Adrenal gland (tissue), 12 donors: Measurements from ENCODE around the gene MRPS22. TPM values are rescaled to one million over a fixed set of nuclear protein-coding genes. Genes with fewer than 3 reads are reported as not detected.

Experiments used
- DNase-seq, 7 donors: peaks; one replicate each; pipeline ENCODE4 v3.0.0-alpha.2; 2019 to 2020
- H3K27ac ChIP-seq, 5 donors: fragments of 200-600 bp; sonication (generic) in 4 of 5; 1 replicate in 3 of 5; 2 replicates in 2 of 5; pipeline versions ENCODE4 v1.5.1 to v1.8.0; 2016 to 2020; ENCODE audit warnings: mild to moderate bottlenecking in 1 of 5
- H3K27me3 ChIP-seq: fragments of 200-600 bp; 2 replicates; pipeline ENCODE4 v1.8.0; 2021
- H3K36me3 ChIP-seq, 2 donors: fragments of 200-600 bp; replicated peaks in 1 of 2; 1 replicate in 1 of 2; 2 replicates in 1 of 2; pipeline versions ENCODE4 v1.5.1 to v1.8.0; 2018 to 2022
- H3K4me1 ChIP-seq, 2 donors: fragments of 200-600 bp; replicated peaks in 1 of 2; 1 replicate in 1 of 2; 2 replicates in 1 of 2; pipeline versions ENCODE4 v1.5.1 to v1.8.0; 2018 to 2021
- H3K4me3 ChIP-seq, 4 donors: fragments of 200-600 bp; sonication (generic) in 3 of 4; one replicate each; pipeline ENCODE4 v1.5.1; 2016 to 2018
- H3K9me3 ChIP-seq, 3 donors: fragments of 200-600 bp; sonication (generic) in 1 of 3; replicated peaks in 1 of 3; 1 replicate in 2 of 3; 2 replicates in 1 of 3; pipeline versions ENCODE4 v1.5.1 to v1.8.0; 2016 to 2021
- POLR2A ChIP-seq, 2 donors: fragments of 450-650 bp; IDR thresholded peaks; one replicate each; pipeline ENCODE4 v1.6.1; 2017; ENCODE audit warnings: antibody characterized with exemption in 2 of 2, mild to moderate bottlenecking in 2 of 2, moderate library complexity in 1 of 2
- WGBS, 4 donors: extraction: QIAGEN DNeasy Blood & Tissue Kit in 2 of 4; methylation state at CpG; one replicate each; pipeline versions ENCODE4 v1.1.5 to v1.1.7; 2013 to 2017; 5-methylcytosine and 5-hydroxymethylcytosine counted together
- intact Hi-C, 2 donors: fragments of 100-400 bp; cut with DNase I; formaldehyde crosslinking; loops; one replicate each; pipeline versions ENCODE4 v1.14.1 to v1.15.0; 2022 to 2023
- polyA plus RNA-seq, 3 donors: library from polyadenylated mRNA; stranded (reverse); fragments of 200-250 nt in 2 of 3; fragments of 350-450 nt in 1 of 3; fragmentation: Illumina TruSeq in 1 of 3; extraction: RNeasy Lipid Tissue Mini Kit (QIAGEN cat#74804) in 1 of 3; gene quantifications; one replicate each; pipeline ENCODE4 v1.2.3, GENCODE V29; 2013 to 2014
- total RNA-seq, 9 donors: library from RNA; depleted of rRNA in 4 of 9; stranded (reverse); fragments of >200 nt in 4 of 9; fragments of 120-200 nt in 1 of 9; fragmentation: NEBNext Ultra II Directional in 1 of 9; extraction: Animal tissue kit (Norgen Biotek cat#: 25700) in 1 of 9; gene quantifications; one replicate each; pipeline versions ENCODE4 v1.1.0 to v1.2.4, GENCODE V29; 2013 to 2023
- TF ChIP-seq, protein P1 (sequence below), 6 experiments: fragments of 450-650 bp in 4 of 6; fragments of 200-600 bp in 2 of 6; sonication (generic) in 1 of 6; IDR thresholded peaks; 1 replicate in 5 of 6; 2 replicates in 1 of 6; pipeline versions ENCODE4 v1.5.1 to v1.8.0; 2016 to 2021; ENCODE audit warnings: antibody characterized with exemption in 6 of 6, mild to moderate bottlenecking in 2 of 6, moderate library complexity in 1 of 6
- donor health status: healthy with polysubstance abuse.
- donor health status: Bipolar disorder and iron deficiency.
- donor health status: DM: yes; HTN: yes; CAD: no.
- donor health status: DM: no; HTN: no; CAD: no.
- donor health status: DM: no; HTN: no; CAD: no.
- donor health status: DM: yes; HTN: yes; CAD: no.

MRPS22 gene
- total and polyA plus RNA-seq, 12 donors: 50.7 to 213 (median 95.5) TPM

DNA sequence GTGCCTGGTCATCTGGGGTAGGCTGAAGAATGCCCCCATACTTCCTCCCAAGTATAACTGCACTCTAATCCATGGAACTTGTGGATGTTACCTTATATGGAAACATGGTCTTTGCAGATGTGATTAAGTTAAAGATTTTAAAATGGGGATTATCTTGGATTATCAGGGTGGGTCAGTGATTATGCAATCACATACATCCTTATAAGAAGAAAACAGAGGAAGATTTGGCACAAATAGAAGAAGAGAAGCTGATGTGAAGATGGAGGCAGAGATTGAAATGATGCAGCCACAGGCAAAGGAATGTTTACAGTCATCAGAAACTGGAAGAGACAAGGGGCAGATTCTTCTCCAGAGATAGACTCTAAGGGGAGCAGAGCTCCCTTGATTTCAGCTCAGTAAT lies 1.8 kb upstream of the MRPS22 start:
- no peaks in the 10 kb centered on the region for H3K27me3 ChIP-seq

DNA sequence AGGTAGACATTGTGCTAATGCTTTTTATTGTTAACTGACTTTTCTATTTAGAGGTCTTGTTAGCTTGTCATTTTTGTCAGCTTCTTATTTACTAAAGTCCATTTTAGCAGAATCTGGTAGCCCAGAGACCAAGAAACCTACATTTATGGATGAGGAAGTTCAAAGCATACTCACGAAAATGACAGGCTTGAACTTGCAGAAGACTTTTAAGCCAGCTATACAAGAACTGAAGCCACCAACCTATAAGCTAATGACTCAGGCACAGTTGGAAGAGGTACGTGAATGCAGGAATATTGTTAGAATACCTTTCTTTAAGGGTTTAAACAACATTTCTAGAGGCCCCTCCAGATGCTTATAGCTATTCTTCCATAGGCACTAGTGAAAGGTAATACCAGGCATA lies 3.0 kb downstream of the MRPS22 start:
- H3K36me3 ChIP-seq: peaks cover 0 to 51% of the 10 kb centered on the region in 2 donors
- no peak overlapping the region for H3K27ac ChIP-seq
- H3K4me3 ChIP-seq: no peak overlapping the region
- 79 to 81% (median 80%) methylated on average over 2 of the region's 2 CpGs for WGBS, 4 donors
- intact Hi-C loops: no loop called here
- DNase-seq: no peak
- peaks cover 13 to 28% of the 10 kb centered on the region in 2 donors for H3K4me1 ChIP-seq
- TF ChIP-seq, protein P1, sequence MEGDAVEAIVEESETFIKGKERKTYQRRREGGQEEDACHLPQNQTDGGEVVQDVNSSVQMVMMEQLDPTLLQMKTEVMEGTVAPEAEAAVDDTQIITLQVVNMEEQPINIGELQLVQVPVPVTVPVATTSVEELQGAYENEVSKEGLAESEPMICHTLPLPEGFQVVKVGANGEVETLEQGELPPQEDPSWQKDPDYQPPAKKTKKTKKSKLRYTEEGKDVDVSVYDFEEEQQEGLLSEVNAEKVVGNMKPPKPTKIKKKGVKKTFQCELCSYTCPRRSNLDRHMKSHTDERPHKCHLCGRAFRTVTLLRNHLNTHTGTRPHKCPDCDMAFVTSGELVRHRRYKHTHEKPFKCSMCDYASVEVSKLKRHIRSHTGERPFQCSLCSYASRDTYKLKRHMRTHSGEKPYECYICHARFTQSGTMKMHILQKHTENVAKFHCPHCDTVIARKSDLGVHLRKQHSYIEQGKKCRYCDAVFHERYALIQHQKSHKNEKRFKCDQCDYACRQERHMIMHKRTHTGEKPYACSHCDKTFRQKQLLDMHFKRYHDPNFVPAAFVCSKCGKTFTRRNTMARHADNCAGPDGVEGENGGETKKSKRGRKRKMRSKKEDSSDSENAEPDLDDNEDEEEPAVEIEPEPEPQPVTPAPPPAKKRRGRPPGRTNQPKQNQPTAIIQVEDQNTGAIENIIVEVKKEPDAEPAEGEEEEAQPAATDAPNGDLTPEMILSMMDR (IDR thresholded peaks at IDR 0.05): no peak
- TF ChIP-seq POLR2A (IDR thresholded peaks at IDR 0.05): no peak
- H3K27me3 ChIP-seq: no peaks in the 10 kb centered on the region
- no peaks in the 10 kb centered on the region for H3K9me3 ChIP-seq

More for the DNA sequence above, 1.8 kb upstream of the MRPS22 start:
- no peaks in the 10 kb centered on the region for H3K9me3 ChIP-seq
- no peak overlapping the region for H3K27ac ChIP-seq
- H3K36me3 ChIP-seq: peaks cover 0 to 3% of the 10 kb centered on the region in 2 donors
- no peak overlapping the region for H3K4me3 ChIP-seq
- no peak for DNase-seq
- intact Hi-C loops: no loop called here
- TF ChIP-seq, protein P1 (IDR thresholded peaks at IDR 0.05): no peak
- TF ChIP-seq POLR2A (IDR thresholded peaks at IDR 0.05): no peak
- H3K4me1 ChIP-seq: peaks cover 23 to 44% of the 10 kb centered on the region in 2 donors

DNA sequence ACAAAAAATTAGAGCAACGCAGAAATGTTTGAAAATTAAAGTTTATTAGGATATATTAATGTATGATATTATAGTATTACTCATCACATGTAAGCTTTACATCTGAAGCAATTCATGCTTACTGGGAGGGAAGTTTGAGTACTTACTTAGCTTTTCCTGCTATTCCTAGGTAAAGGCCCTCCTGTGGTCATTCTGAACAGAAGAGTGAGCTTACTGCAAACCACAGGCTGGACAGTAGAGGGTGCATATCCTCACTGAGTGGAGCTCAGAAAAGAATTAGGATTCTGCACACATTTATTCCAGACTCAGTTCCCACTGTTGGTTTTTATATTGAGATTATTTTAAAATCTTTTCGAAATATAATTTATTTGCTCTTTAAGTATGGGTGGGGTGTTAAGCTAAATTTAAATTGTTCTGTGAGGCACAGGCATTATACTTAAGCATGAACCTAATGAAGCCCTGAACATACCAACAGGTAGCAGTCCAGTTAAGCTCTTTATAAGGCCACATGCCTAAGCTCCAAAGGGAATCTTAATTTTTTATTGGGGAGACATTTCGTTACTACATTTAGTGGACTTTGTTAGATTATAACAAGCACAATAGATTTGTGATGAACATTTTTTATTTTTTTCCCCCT lies 10.2 kb downstream of the MRPS22 start:
- peak in 3 of 7 donors; percentile 32 to 64 (median 52) for DNase-seq
- Histone ChIP-seq H3K4me3 (no peak overlapping the region), H3K4me1 (no peaks in the 10 kb centered on the region), H3K27ac (peak overlapping the region in 1 of 5 donors; percentile 9), H3K27me3 (no peaks in the 10 kb centered on the region), H3K9me3 (no peaks in the 10 kb centered on the region), H3K36me3 (peaks cover 0 to 100% of the 10 kb centered on the region in 2 donors)
- TF ChIP-seq, protein P1 (IDR thresholded peaks at IDR 0.05): peak; percentile 36 to 70 (median 62)
- TF ChIP-seq POLR2A (IDR thresholded peaks at IDR 0.05): no peak
- 66 to 72% (median 69%) methylated on average over 3 of the region's 3 CpGs for WGBS, 4 donors
- intact Hi-C loops: no loop called here

DNA sequence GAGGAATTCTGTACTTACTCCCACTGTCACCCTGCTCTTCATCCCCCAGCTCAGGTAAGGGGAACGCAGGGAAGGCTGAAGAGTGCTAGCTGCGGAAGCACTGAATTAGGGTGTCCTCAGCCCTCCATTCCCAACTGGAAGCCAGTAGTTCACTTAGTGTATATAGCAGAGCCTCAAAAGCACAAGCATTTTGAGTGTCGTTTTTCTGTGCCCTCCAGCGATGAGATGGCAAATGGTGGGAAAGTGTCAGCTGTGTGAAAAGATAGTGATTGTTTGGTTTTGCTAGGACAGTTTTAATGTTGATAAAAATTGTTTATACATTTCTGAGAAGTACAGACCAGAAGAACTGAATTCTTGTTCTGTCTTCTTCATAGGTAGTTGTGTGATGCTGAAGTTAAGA lies 10.8 kb downstream of the MRPS22 start:
- Histone ChIP-seq H3K36me3 (peaks cover 0 to 100% of the 10 kb centered on the region in 2 donors), H3K9me3 (no peaks in the 10 kb centered on the region), H3K4me1 (no peaks in the 10 kb centered on the region), H3K27me3 (no peaks in the 10 kb centered on the region), H3K4me3 (no peak overlapping the region), H3K27ac (peak overlapping the region in 1 of 5 donors; percentile 9)
- no peak for DNase-seq
- intact Hi-C loops: no loop called here
- no peak for TF ChIP-seq POLR2A (IDR thresholded peaks at IDR 0.05)
- TF ChIP-seq, protein P1 (IDR thresholded peaks at IDR 0.05): no peak
- 92 to 98% (median 93%) methylated on average over 4 of the region's 4 CpGs for WGBS, 4 donors
